ENCODE measurements around the gene ECEL1. TPM values are rescaled to one million over a fixed set of nuclear protein-coding genes. Genes with fewer than 3 reads are reported as not detected.
A peak's percentile ranks its signal among the peaks of the same experiment; 100 is the strongest.
"Not testable (repeated sequence)": the region's sequence is repeated elsewhere in the genome, so short reads cannot be mapped to it uniquely, and the experiment has no call there.

The ECEL1 gene
- total and polyA plus RNA-seq, 3 experiments from 2014 or later: not detected

- POLR2A ChIA-PET: no interaction called here
- Mint-ChIP-seq H3K36me3 (no peaks in the 10 kb centered on the region), H3K9me3 (no peaks in the 10 kb centered on the region), H3K27ac (no peak overlapping the region), H3K27me3 (peaks cover 0 to 8% of the 10 kb centered on the region in 2 donors), H3K4me1 (peaks cover 0 to 8% (median 4%) of the 10 kb centered on the region in 3 donors), H3K4me3 (no peak overlapping the region)
- no peak overlapping the region for H3K27ac ChIP-seq (ENCODE audit: low read depth, low read length)
- H3K9me3 ChIP-seq (ENCODE audit: low read length): no peaks in the 10 kb centered on the region
- CTCF ChIA-PET: interaction anchor here (1.5 to 1.6 kb wide), 3 partner anchors 9 to 545 kb away, joined by 4 to 6 read pairs (median 4); no protein-coding TSS in a partner anchor
- DNase-seq: peak; percentile 17 to 62 (median 29)
- no peaks in the 10 kb centered on the region for H3K4me1 ChIP-seq (ENCODE audit: insufficient read depth, low read length)
- H3K4me3 ChIP-seq (ENCODE audit: low read length): no peak overlapping the region
- H3K27me3 ChIP-seq (ENCODE audit: insufficient read depth, low read length, poor library complexity, severe bottlenecking): no peaks in the 10 kb centered on the region
- H3K36me3 ChIP-seq (ENCODE audit: insufficient read depth, low read length): no peaks in the 10 kb centered on the region
Measured at GRCh38 chr2:232444409-232445148, 43.1 kb downstream of the ECEL1 start.

DNA sequence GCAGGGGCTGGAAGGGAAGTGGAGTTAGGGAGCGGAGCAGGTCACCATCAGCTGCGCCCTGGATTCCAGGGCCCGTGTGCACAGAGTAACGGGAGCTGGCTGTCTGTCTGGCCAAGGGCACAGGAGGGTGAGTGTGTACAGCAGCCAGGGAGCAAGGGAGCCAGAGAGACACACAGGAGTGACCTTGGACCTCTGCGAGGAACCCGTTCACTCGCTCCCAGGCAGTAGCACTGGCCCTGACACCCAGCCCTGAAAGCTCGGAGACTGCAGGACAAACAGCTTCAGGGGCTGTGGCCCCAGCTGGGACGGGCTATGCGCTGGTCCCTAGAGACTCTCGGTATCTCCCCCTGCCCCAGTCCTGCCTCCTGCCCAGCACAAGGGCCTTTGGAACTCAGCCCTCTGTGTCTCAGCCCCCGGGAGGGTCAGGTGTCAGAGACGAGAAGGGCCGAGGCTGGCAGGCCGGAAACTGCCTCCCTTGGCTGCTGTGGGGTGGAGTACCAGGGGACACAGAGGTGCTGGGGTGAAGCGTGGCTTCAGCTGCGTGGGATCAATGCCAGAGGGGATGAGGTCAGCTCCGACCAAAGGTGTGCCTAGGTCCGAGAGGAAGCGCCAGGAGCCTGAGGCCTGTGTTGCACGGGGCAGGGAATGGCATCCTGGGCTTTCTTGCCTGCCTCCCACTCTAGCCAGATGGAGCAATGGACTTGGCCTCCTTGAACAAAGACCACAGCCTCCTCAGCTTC is 43.8 kb downstream of the ECEL1 start:
- H3K36me3 Mint-ChIP-seq; H3K4me1 ChIP-seq (ENCODE audit: insufficient read depth, low read length); H3K27ac Mint-ChIP-seq; H3K4me1 Mint-ChIP-seq; H3K4me3 ChIP-seq (ENCODE audit: low read length); H3K4me3 Mint-ChIP-seq; H3K36me3 ChIP-seq (ENCODE audit: insufficient read depth, low read length); H3K9me3 ChIP-seq (ENCODE audit: low read length); H3K27me3 ChIP-seq (ENCODE audit: insufficient read depth, low read length, poor library complexity, severe bottlenecking); POLR2A ChIA-PET; H3K9me3 Mint-ChIP-seq; H3K27ac ChIP-seq (ENCODE audit: low read depth, low read length); H3K27me3 Mint-ChIP-seq; DNase-seq: not testable (repeated sequence)
- CTCF ChIA-PET: interaction anchor here (1.5 to 1.6 kb wide), 3 partner anchors 8 to 544 kb away, joined by 4 to 6 read pairs (median 4); no protein-coding TSS in a partner anchor

DNA sequence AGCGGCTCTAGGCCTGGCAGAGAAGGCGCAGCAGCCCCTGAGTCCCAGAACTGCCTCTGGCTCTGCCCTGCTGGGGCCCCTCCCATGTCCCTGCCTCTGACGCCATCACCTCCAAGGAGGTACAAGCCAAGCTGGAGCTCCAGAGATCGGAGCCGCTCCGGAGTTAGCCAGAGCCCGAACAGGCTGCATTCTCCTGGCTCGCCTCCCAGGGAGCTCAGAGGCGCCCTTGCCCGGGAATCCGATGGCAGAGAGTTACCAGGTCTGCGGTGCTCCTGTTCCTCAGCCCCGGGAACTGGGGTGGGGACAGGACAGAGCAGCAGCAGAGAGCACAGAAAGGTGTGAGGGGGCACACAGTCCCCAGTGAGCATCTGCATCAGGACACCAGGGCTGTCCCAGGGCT is 44.6 kb downstream of the ECEL1 start:
- H3K4me1 ChIP-seq (ENCODE audit: insufficient read depth, low read length); H3K4me3 Mint-ChIP-seq; H3K27ac Mint-ChIP-seq; H3K27ac ChIP-seq (ENCODE audit: low read depth, low read length); H3K36me3 Mint-ChIP-seq; H3K36me3 ChIP-seq (ENCODE audit: insufficient read depth, low read length); H3K4me1 Mint-ChIP-seq; H3K9me3 ChIP-seq (ENCODE audit: low read length); H3K9me3 Mint-ChIP-seq; H3K4me3 ChIP-seq (ENCODE audit: low read length); CTCF ChIA-PET; H3K27me3 ChIP-seq (ENCODE audit: insufficient read depth, low read length, poor library complexity, severe bottlenecking); H3K27me3 Mint-ChIP-seq; POLR2A ChIA-PET; DNase-seq: not testable (repeated sequence)

- H3K27me3 Mint-ChIP-seq; H3K4me1 ChIP-seq (ENCODE audit: insufficient read depth, low read length); H3K36me3 Mint-ChIP-seq; POLR2A ChIA-PET; H3K9me3 ChIP-seq (ENCODE audit: low read length); CTCF ChIA-PET; H3K27ac Mint-ChIP-seq; H3K4me1 Mint-ChIP-seq; DNase-seq; H3K27me3 ChIP-seq (ENCODE audit: insufficient read depth, low read length, poor library complexity, severe bottlenecking); H3K36me3 ChIP-seq (ENCODE audit: insufficient read depth, low read length); H3K27ac ChIP-seq (ENCODE audit: low read depth, low read length); H3K4me3 Mint-ChIP-seq; H3K9me3 Mint-ChIP-seq; H3K4me3 ChIP-seq (ENCODE audit: low read length): not testable (repeated sequence)
Measured at GRCh38 chr2:232442431-232442830, 45.2 kb downstream of the ECEL1 start.

DNA sequence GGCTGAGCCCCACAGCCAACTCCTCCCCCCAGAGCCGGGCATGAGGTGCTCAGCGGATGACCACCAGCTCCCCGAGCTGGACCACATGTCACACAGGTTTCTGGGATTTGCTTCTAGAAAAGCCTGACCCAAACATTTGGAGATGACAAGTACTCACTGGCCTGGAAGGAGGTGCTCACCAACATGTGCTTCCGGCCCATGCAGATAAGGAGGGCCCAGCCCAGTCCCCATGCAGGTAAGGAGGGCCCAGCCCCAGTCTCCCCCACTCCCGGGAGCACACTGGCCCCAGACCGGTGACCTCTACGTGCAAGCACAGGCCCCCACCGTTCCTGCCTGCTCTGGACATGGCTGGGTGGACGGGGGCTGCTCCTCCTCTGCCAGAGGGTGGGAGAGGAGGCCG is 45.7 kb downstream of the ECEL1 start:
- H3K27ac Mint-ChIP-seq; H3K4me3 ChIP-seq (ENCODE audit: low read length); H3K27ac ChIP-seq (ENCODE audit: low read depth, low read length); CTCF ChIA-PET; H3K4me1 Mint-ChIP-seq; H3K4me3 Mint-ChIP-seq; H3K9me3 Mint-ChIP-seq; H3K27me3 Mint-ChIP-seq; H3K9me3 ChIP-seq (ENCODE audit: low read length); H3K4me1 ChIP-seq (ENCODE audit: insufficient read depth, low read length); H3K36me3 ChIP-seq (ENCODE audit: insufficient read depth, low read length); POLR2A ChIA-PET; DNase-seq; H3K36me3 Mint-ChIP-seq; H3K27me3 ChIP-seq (ENCODE audit: insufficient read depth, low read length, poor library complexity, severe bottlenecking): not testable (repeated sequence)

GRCh38 chr2:232441147-232441651 is 46.4 kb downstream of the ECEL1 start:
- H3K27ac ChIP-seq (ENCODE audit: low read depth, low read length): no peak overlapping the region
- POLR2A ChIA-PET: no interaction called here
- no peaks in the 10 kb centered on the region for H3K27me3 ChIP-seq (ENCODE audit: insufficient read depth, low read length, poor library complexity, severe bottlenecking)
- no peaks in the 10 kb centered on the region for H3K4me1 ChIP-seq (ENCODE audit: insufficient read depth, low read length)
- H3K36me3 Mint-ChIP-seq: no peaks in the 10 kb centered on the region
- H3K9me3 Mint-ChIP-seq: peaks cover 0 to 2% (median 0%) of the 10 kb centered on the region in 5 donors
- no peak overlapping the region for H3K27ac Mint-ChIP-seq
- no peak overlapping the region for H3K4me3 ChIP-seq (ENCODE audit: low read length)
- H3K4me3 Mint-ChIP-seq: no peak overlapping the region
- peaks cover 0 to 6% of the 10 kb centered on the region in 2 donors for H3K27me3 Mint-ChIP-seq
- DNase-seq: peak in 1 of 5 donors; percentile 40
- H3K4me1 Mint-ChIP-seq: peaks cover 0 to 8% (median 4%) of the 10 kb centered on the region in 3 donors
- CTCF ChIA-PET: interaction anchor here (2.3 kb wide), 1 partner anchor 14 kb away, joined by 7 read pairs; no protein-coding TSS in a partner anchor
- no peaks in the 10 kb centered on the region for H3K36me3 ChIP-seq (ENCODE audit: insufficient read depth, low read length)
- no peaks in the 10 kb centered on the region for H3K9me3 ChIP-seq (ENCODE audit: low read length)

DNA sequence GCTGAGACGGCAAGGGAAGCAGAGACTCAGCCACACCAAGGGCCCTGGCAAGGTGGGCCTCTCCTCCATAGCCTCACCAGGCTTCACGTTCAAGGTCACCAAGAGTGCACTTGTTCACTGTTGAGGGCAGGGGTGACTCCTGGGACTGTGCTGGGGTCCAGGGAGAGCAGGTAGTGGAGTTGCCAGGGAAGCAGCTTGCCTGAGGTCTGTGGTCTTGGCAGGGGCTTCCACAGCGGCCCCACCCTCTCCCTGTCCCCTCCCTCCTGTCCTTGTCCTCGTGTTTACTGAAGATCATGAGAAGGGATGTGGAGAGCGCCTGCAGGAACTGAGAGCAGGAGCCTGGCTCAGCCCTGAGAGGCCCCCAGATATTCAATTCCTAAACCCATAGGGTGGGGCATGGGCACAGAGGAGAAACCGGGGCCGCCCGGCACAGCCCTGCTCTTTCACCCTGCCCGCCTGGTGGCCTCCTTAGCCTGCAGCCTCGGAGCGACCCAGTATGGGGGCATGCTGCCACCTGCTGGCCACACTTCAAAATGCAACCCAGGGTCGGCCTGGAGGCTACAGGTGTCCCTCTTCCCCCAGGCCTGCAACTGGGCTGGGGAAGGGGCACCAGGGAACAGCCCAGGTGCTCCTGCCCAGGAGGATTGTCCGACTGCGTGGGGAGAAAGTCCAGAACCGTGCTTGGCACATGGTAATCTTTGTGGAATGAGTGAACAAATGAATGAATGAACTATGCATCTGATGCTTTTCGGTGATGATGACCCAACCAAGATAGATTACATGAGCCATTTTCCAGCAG is 47.2 kb downstream of the ECEL1 start:
- H3K9me3 ChIP-seq (ENCODE audit: low read length); H3K27ac ChIP-seq (ENCODE audit: low read depth, low read length); H3K9me3 Mint-ChIP-seq; H3K36me3 ChIP-seq (ENCODE audit: insufficient read depth, low read length); H3K27me3 ChIP-seq (ENCODE audit: insufficient read depth, low read length, poor library complexity, severe bottlenecking); H3K36me3 Mint-ChIP-seq; H3K4me1 ChIP-seq (ENCODE audit: insufficient read depth, low read length); H3K27me3 Mint-ChIP-seq; POLR2A ChIA-PET; H3K4me3 ChIP-seq (ENCODE audit: low read length); H3K4me1 Mint-ChIP-seq: not testable (repeated sequence)
- peak overlapping the region in 5 of 7 donors; percentile 19 to 87 (median 38) for H3K4me3 Mint-ChIP-seq
- CTCF ChIA-PET: interaction anchor here (1.3 to 2.3 kb wide), 4 partner anchors 10 to 539 kb away, joined by 4 to 9 read pairs (median 6); no protein-coding TSS in a partner anchor
- peak; percentile 71 to 87 (median 78) for DNase-seq
- peak overlapping the region in 2 of 8 donors; percentile 12 to 79 for H3K27ac Mint-ChIP-seq

Measured in CD8-positive, alpha-beta memory T cell (primary cell).